Pons (tissue), 1 donor: ENCODE data around the gene NPHS1.

ENCODE experiments used
- DNase-seq: peaks from one replicate; pipeline ENCODE4 v3.0.0-alpha.2; 2016; ENCODE audit warnings: low spot score

NPHS1 gene

DNA sequence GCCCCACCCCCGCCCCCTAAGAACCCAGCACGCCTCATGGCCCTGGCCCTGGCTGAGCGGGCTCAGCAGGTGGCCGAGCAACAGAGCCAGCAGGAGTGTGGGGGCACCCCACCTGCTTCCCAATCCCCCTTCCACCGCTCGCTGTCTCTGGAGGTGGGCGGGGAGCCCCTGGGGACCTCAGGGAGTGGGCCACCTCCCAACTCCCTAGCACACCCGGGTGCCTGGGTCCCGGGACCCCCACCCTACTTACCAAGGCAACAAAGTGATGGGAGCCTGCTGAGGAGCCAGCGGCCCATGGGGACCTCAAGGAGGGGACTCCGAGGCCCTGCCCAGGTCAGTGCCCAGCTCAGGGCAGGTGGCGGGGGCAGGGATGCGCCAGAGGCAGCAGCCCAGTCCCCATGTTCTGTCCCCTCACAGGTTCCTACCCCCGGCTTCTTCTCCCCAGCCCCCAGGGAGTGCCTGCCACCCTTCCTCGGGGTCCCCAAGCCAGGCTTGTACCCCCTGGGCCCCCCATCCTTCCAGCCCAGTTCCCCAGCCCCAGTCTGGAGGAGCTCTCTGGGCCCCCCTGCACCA lies 65.0 kb downstream of the NPHS1 start:
- no peak for DNase-seq

DNA sequence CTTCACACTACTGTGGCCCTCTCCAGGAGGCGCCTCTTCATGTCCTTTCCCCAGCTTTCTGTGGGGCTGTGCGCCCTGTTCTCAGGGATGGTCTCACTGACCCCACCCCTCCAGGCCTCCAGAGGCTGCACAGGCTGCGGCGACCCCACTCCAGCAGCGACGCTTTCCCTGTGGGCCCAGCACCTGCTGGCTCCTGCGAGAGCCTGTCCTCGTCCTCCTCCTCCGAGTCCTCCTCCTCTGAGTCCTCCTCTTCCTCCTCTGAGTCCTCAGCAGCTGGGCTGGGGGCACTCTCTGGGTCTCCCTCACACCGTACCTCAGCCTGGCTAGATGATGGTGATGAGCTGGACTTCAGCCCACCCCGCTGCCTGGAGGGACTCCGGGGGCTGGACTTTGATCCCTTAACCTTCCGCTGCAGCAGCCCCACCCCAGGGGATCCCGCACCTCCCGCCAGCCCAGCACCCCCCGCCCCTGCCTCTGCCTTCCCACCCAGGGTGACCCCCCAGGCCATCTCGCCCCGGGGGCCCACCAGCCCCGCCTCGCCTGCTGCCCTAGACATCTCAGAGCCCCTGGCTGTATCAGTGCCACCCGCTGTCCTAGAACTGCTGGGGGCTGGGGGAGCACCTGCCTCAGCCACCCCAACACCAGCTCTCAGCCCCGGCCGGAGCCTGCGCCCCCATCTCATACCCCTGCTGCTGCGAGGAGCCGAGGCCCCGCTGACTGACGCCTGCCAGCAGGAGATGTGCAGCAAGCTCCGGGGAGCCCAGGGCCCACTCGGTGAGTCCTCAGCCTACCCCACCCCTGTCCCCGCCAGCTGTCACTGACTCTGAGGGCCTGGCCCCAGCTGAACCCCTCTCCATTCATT lies 65.8 kb downstream of the NPHS1 start:
- DNase-seq = no peak

DNA sequence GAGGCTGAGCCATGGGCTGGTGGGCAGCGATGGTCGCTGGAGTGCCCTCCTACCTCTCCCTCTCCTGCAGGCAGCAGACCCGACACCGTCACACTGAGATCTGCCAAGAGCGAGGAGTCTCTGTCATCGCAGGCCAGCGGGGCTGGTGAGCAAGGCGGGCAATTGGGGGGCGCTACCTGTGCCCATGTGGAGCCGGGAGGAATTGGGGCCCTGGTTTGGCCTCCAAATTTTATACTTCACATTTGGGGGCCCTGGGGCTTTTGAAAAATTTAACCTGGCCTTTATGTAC lies 67.0 kb downstream of the NPHS1 start:
- no peak for DNase-seq

DNA sequence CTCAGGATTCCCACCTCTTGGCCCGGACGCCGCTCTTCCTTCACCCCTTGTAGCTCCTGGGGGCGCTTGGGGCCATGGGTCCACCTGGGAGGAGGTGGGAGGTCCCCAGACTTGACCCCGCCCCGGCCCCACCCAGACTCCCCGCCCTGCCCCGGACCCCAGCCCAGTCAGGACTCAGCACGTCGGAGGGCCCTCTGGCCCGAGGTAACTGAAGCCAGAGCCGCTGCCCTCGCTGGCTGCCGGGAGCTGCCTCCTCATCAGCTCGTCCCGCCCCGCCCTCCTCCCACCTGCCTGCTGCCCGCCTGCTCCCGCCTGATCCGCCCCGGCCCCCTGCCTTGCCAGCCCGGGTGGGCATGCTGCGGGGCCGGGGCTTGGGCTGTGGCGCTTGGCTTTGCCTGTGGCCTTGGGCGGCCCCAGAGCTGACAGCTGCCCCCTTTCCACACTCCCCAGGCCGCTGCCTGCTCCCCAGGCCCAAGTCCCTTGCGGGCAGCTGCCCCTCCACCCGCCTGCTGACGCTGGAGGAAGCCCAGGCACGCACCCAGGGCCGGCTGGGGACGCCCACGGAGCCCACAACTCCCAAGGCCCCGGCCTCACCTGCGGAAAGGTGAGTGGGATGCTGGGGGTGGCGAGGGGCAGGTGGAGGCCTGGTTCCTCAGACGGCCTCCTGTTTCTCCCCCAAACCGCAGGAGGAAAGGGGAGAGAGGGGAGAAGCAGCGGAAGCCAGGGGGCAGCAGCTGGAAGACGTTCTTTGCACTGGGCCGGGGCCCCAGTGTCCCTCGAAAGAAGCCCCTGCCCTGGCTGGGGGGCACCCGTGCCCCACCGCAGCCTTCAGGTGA lies 67.6 kb downstream of the NPHS1 start:
- no peak for DNase-seq

DNA sequence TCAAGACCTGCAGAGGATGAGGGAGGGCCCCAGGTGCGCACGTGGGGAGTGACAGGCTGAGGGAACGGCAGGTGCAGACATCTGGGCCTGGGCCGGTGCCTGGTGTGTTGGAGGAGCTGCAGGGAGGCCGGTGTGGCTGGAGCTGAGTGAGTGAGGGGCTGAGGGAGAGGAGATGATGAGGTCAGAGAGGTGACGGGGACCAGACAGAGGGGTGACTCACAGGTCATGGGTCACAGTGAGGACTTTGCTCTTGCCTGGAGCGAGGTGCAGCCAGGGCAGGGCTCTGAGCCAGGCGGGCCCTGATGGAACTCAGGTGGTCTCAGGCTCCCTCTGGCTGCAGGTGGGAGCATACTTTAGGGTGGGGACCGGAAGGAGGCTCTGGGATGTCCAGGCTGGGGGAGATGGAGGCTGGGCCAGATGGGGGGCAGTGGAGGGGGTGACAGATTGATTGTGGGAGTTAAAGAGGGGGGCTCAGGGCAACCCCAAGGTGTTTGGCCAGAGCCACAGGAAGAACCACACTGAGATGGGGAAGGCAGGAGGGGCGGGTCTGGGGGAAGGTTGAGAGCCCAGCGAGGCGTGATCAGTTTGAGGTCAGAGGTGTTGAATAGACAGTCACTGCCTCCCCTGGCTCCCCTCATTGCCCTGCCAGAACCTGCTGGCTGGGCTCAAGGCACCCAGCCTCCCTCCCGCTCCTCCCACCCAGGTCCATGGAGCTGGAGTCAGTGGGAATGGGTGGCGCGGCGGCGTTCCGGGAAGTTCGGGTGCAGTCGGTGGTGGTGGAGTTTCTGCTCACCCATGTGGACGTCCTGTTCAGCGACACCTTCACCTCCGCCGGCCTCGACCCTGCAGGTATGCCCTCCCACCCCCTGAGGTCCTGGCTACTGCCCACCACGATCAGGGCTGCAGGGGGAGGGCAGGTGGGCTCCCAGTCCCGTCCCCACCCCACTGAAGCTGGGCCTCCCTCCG lies 68.6 kb downstream of the NPHS1 start:
- no peak for DNase-seq

DNA sequence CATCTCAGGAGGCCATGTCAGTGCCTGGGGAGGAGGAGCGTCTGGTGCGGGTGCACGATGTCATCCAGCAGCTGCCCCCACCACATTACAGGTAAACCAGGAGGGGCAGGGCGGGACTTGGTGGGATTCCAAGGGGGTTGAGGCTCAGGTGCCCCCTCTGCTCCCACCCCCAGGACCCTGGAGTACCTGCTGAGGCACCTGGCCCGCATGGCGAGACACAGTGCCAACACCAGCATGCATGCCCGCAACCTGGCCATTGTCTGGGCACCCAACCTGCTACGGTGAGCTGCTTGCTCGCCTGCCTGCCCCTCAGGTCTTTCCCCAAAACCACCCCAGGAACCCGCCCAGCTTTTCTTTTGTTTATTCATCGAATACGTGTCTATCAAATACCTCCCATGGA lies 69.7 kb downstream of the NPHS1 start:
- DNase-seq = no peak

DNA sequence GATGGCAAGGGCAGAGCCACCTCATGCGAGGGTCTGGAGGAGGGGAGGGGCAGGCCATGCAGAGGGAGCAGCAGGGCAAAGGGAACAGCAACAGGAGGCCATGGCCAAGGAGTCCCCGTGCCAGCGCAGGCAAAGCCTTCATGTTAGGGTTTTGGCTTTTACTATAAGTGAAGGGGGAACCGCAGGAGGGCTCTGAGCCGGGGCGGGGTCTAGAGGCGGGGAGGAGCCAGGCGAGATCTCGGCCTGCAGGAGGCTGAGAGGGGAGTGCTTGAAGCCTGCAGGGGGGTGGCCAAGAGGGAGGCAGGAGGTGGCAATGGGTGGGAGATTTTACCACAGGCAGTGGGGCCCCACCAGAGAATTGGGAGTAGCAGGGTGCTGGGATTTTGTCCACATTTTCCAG lies 70.7 kb downstream of the NPHS1 start:
- no peak for DNase-seq

DNA sequence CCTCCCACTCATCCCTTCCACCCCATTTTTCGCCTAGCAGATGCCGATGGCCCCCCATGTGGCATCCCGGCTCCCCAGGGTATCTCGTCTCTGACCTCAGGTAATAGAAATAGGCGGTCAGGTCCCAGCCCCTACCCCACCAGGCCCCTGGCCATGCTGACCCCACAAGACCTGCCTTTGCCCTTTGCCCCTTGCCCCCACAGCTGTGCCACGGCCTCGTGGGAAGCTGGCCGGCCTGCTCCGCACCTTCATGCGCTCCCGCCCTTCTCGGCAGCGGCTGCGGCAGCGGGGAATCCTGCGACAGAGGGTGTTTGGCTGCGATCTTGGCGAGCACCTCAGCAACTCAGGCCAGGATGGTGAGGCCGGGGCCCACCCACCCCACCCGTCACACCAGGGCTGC lies 71.6 kb downstream of the NPHS1 start:
- DNase-seq = no peak

DNA sequence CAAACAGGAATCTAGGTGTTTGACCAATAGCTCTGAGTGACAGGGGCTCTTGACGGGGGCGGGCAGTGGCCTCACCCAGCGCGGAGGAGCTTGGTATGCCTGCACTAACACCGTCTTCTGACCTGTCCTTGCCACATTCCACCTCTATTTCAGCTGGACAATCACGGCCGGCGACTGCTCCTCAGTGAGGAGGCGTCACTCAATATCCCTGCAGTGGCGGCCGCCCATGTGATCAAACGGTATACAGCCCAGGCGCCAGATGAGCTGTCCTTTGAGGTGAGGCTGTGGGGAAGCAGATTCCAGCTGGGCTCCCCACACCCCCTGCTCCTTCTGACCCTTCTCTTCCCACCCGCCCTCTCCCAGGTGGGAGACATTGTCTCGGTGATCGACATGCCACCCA lies 72.2 kb downstream of the NPHS1 start:
- no peak for DNase-seq

DNA sequence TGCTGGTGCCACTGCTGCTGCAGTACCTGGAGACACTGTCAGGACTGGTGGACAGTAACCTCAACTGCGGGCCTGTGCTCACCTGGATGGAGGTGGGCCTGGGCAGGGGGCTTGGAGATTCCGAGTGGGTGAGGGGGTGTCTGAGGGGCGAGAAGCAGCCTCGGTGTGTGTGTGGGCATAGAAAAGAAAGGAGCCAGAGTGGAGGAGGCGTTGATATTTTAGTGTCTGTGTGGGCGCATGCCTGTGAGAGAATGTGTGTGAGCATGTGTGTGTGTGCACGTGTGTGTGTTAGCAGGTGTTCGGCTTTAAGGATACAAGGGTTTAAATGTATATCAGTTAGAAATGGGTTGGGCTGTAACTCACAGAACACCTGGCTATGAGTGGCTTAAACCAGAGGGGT lies 73.3 kb downstream of the NPHS1 start:
- DNase-seq = no peak

DNA sequence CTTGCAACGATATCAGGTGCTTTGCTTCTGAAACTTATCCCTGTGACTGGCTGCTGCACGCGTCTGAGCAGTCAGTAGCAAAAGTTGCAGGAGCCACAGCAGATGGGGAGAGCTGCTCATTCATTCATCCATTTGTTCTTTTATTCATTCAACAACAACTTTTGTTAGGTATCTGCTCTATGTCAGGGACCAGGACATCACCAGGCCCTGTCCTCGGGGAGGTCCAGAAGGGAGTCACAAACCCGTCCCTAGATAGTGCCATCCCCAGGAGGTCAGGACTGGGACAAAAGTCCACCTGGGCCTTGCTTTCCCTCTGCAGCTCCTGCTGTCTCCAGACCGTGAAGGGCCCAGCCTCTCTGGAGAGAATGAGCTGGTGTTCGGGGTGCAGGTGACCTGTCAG lies 74.3 kb downstream of the NPHS1 start:
- DNase-seq = no peak

DNA sequence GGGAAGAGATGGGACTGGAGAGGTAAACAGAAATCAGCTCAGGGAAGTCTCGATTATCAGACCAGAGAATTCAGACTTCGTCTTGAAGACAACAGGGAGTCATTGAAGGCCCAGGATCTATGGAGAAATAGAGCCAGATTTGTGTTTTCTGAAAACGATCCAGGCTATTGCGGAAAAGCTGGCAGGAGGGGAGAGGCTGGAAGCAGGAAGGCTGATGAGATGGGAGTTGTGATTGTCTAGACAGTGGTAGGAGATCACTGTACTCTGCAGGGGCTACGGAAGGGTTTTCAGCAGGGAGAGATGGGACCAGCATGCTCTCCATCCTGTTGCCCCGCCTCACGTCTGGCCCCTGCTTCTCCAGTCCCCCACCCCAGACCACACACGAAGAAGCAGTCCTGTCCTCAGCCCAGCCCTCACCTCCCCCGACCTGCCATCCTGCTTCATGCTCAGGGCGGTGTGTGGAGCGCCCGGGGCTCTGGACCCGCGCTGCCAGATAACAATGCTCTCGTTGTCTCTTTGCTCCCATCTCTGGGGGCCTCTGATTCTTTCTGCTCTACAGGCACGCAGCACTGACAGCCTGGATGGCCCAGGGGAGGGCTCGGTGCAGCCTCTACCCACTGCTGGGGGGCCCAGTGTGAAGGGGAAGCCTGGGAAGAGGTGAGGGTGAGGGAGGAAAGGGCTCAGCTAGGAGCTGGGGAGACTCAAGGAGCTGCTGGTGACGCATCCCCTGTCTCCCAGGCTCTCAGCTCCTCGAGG lies 75.0 kb downstream of the NPHS1 start:
- DNase-seq = peak; percentile 76

DNA sequence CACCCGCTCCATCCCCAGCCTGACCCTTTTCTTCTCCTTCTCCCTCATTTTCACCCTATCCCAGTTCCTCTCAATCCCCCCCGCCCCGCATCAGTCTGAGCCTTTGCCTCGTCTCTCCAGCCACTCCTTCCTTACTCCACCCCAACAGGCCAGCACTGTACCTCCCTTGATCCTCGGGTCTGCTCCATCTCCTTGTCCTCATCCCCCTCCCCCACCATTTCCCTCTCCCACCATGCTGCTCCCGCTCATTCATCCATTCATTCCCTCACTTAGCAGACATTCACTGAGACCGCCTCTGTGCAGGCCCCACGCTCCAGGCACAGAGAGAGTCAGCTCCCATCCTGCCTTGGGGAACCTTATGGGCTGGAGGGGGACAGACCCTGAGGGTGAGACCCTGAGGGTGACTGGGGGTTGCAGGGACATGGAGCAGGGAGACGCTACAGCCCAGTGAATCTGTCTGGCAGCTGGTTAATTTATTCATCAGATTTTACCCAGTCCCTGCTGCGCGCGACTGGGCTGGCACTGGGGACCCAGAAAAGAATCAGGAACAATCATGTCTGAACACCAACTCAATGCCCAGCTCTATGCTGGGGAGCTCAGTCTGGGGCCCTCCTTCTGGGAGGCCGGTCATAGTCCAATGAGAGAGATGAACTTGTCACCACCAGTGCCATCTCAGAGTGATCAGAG lies 76.1 kb downstream of the NPHS1 start:
- DNase-seq = peak; percentile 27
